SK-N-SH (cell line): ENCODE results near the gene MAX. TPM values are rescaled to one million over a fixed set of nuclear protein-coding genes. Genes with fewer than 3 reads are reported as not detected.

Experiments used
- CTCF ChIA-PET: fragments of 300-600, 350-600 bp; formaldehyde crosslinking; extraction: SDS; loops from one replicate; lab custom pipeline; 2021; lab: Yijun Ruan, JAX
- POLR2A ChIA-PET: fragments of 350-600 bp; sonication (Branson Sonifier 250); formaldehyde crosslinking; extraction: SDS; loops from one replicate; lab custom pipeline; 2020; ENCODE audit warnings: antibody characterized with exemption, inconsistent platforms; lab: Yijun Ruan, JAX
- DNase-seq: peaks from one replicate; pipeline ENCODE4 v3.0.0; 2012
- H2AFZ ChIP-seq: fragments of 200-600 bp; sonication (generic); 2 replicates; pipeline ENCODE4 v1.8.1; 2016; ENCODE audit warnings: antibody characterized with exemption, mild to moderate bottlenecking, low read depth
- H3F3A ChIP-seq: fragments of 200-600 bp; sonication (generic); replicated peaks from 2 replicates; pipeline ENCODE3; 2016; ENCODE audit warnings: antibody characterized with exemption, mild to moderate bottlenecking; ENCODE audit not compliant: insufficient read depth
- H3K27ac ChIP-seq, 2 experiments: fragments of 200-500 bp in 1 of 2; fragments of 200-600 bp in 1 of 2; sonication (Bioruptor generic) in 1 of 2; sonication (generic), shearing (Covaris generic) in 1 of 2; 2 replicates each; pipeline versions ENCODE4 v1.5.1 to v1.6.1; 2014 to 2016; ENCODE audit warnings: low read depth in 2 of 2, inconsistent platforms in 1 of 2, low read length in 1 of 2, mild to moderate bottlenecking in 1 of 2, mixed read lengths in 1 of 2
- H3K27me3 ChIP-seq: fragments of 200-600 bp; sonication (generic), shearing (Covaris generic); 2 replicates; pipeline ENCODE4 v1.6.1; 2016; ENCODE audit warnings: mixed run types; ENCODE audit not compliant: insufficient read depth
- H3K36me3 ChIP-seq, 2 experiments: fragments of 200-500 bp in 1 of 2; fragments of 200-600 bp in 1 of 2; sonication (Bioruptor generic) in 1 of 2; sonication (generic) in 1 of 2; replicated peaks in 1 of 2; 2 replicates each; pipeline versions ENCODE3 to v1.5.1; 2014 to 2016; ENCODE audit warnings: low read length in 1 of 2, mild to moderate bottlenecking in 1 of 2; ENCODE audit not compliant: insufficient read depth in 2 of 2, control insufficient read depth in 1 of 2
- H3K4me1 ChIP-seq, 2 experiments: fragments of 200-500 bp in 1 of 2; fragments of 200-600 bp in 1 of 2; sonication (Bioruptor generic) in 1 of 2; sonication (generic), shearing (Covaris generic) in 1 of 2; 2 replicates each; pipeline versions ENCODE4 v1.5.1 to v1.6.1; 2014 to 2016; ENCODE audit warnings: low read depth in 1 of 2, low read length in 1 of 2, mixed run types in 1 of 2; ENCODE audit not compliant: insufficient read depth in 2 of 2, control insufficient read depth in 1 of 2
- H3K4me2 ChIP-seq: fragments of 200-600 bp; sonication (generic), shearing (Covaris generic); 2 replicates; pipeline ENCODE4 v1.6.1; 2017; ENCODE audit warnings: mixed run types
- H3K4me3 ChIP-seq, 2 experiments: fragments of 200-500 bp in 1 of 2; fragments of 200-600 bp in 1 of 2; sonication (Bioruptor generic) in 1 of 2; sonication (generic), shearing (Covaris generic) in 1 of 2; 2 replicates each; pipeline versions ENCODE4 v1.5.1 to v1.8.1; 2014 to 2016; ENCODE audit warnings: low read depth in 2 of 2, inconsistent platforms in 1 of 2, low read length in 1 of 2, mild to moderate bottlenecking in 1 of 2, mixed read lengths in 1 of 2, moderate library complexity in 1 of 2
- H3K79me2 ChIP-seq: fragments of 200-600 bp; sonication (generic); 2 replicates; pipeline ENCODE4 v1.8.1; 2017; ENCODE audit warnings: mild to moderate bottlenecking; ENCODE audit not compliant: insufficient read depth
- H3K9ac ChIP-seq: fragments of 200-600 bp; sonication (generic); 2 replicates; pipeline ENCODE4 v1.6.1; 2017; ENCODE audit warnings: mixed run types
- H3K9me2 ChIP-seq: fragments of 200-600 bp; sonication (generic); 2 replicates; pipeline ENCODE4 v1.6.1; 2017; ENCODE audit warnings: mixed run types
- H3K9me3 ChIP-seq: fragments of 200-600 bp; sonication (generic); 2 replicates; pipeline ENCODE4 v1.6.1; 2017; ENCODE audit warnings: mixed run types, mild to moderate bottlenecking, moderate library complexity
- H4K20me1 ChIP-seq: fragments of 200-600 bp; sonication (generic); 2 replicates; pipeline ENCODE4 v1.6.1; 2017; ENCODE audit warnings: mild to moderate bottlenecking, mixed run types; ENCODE audit not compliant: insufficient read depth
- EZH2phosphoT487 ChIP-seq: fragments of 200-600 bp; sonication (generic); IDR thresholded peaks from 2 replicates; pipeline ENCODE4 v1.6.1; 2017; ENCODE audit warnings: low read depth, mixed run types, mild to moderate bottlenecking, antibody characterized with exemption, moderate library complexity, borderline replicate concordance
- FOSL2 ChIP-seq: IDR thresholded peaks from 2 replicates; pipeline ENCODE4 v1.4.0; 2012; ENCODE audit warnings: low read depth, mild to moderate bottlenecking, moderate library complexity, borderline replicate concordance
- FOXJ3 ChIP-seq: sonication (generic); formaldehyde crosslinking; IDR thresholded peaks from 2 replicates; pipeline ENCODE4 v1.5.1; 2020; ENCODE audit warnings: mild to moderate bottlenecking, missing genetic modification reagents
- GATA2 ChIP-seq: sonication (generic); formaldehyde crosslinking; IDR thresholded peaks from 2 replicates; pipeline ENCODE4 v1.5.0; 2020; ENCODE audit warnings: mild to moderate bottlenecking, missing genetic modification reagents
- IRF3 ChIP-seq: fragments of 150-350 bp; IDR thresholded peaks from 2 replicates; pipeline ENCODE4 v1.6.1; 2016; ENCODE audit warnings: mild to moderate bottlenecking, low read depth, low read length
- JUND ChIP-seq: IDR thresholded peaks from 2 replicates; pipeline ENCODE4 v1.4.0; 2012
- MEF2A ChIP-seq: IDR thresholded peaks from 2 replicates; pipeline ENCODE4 v1.4.0; 2012; ENCODE audit warnings: low read depth, borderline replicate concordance
- PBX3 ChIP-seq: IDR thresholded peaks from 2 replicates; pipeline ENCODE4; 2012
- SIN3A ChIP-seq: IDR thresholded peaks from 2 replicates; pipeline ENCODE4 v1.6.1; 2012; ENCODE audit warnings: low read depth, mild to moderate bottlenecking, low read length, moderate library complexity, borderline replicate concordance
- SMC3 ChIP-seq: IDR thresholded peaks from 2 replicates; pipeline ENCODE4 v1.6.1; 2012; ENCODE audit warnings: low read depth, low read length, improper control_type of control experiment
- TCF12 ChIP-seq: IDR thresholded peaks from 2 replicates; pipeline ENCODE4 v1.4.0; 2012
- USF1 ChIP-seq: IDR thresholded peaks from 2 replicates; pipeline ENCODE4 v1.4.0; 2012; ENCODE audit warnings: low read depth, borderline replicate concordance
- YY1 ChIP-seq: IDR thresholded peaks from 2 replicates; pipeline ENCODE4 v1.4.0; 2012; ENCODE audit warnings: low read depth, mild to moderate bottlenecking
- ZBTB33 ChIP-seq: IDR thresholded peaks from 2 replicates; pipeline ENCODE4 v1.4.0; 2012; ENCODE audit warnings: low read depth, borderline replicate concordance
- WGBS: methylation state at CpG from one replicate; pipeline ENCODE4 v1.1.6; 2017; ENCODE audit warnings: low lambda C conversion rate; 5-methylcytosine and 5-hydroxymethylcytosine counted together
- polyA plus RNA-seq, 3 experiments: library from polyadenylated mRNA; depleted of rRNA; stranded (reverse); fragments of >200 nt; gene quantifications; 2 replicates each; pipeline ENCODE4 v1.2.3, GENCODE V29; 2012

MAX gene
- polyA plus RNA-seq, 1 of the 3 experiments (the other 2 are of a cell fraction) = 103 TPM

- CTCF ChIA-PET = interaction anchor here (0.9 to 1.2 kb wide), 2 partner anchors 24 to 47 kb away, joined by 3 read pairs; no protein-coding TSS in a partner anchor
- Histone ChIP-seq H3K36me3 (peaks cover 16 to 34% of the 10 kb centered on the region in 2 experiments), H3K9ac (no peak overlapping the region), H3K4me1 (peaks cover 0 to 25% of the 10 kb centered on the region in 2 experiments; a peak in 1 of 4 replicates), H3K79me2 (peaks cover 4% of the 10 kb centered on the region; the same call in 1 of the 2 replicates), H3K4me3 (no peak overlapping the region), H3F3A (peaks cover 3% of the 10 kb centered on the region), H3K27ac (no peak overlapping the region), H3K4me2 (no peak overlapping the region)
- WGBS = 100% methylated on average over 3 of the region's 3 CpGs
- POLR2A ChIA-PET = no interaction called here
- no peak for DNase-seq
- TF ChIP-seq SIN3A = no peak
- no peak for TF ChIP-seq PBX3
- TF ChIP-seq SMC3 = no peak
- TF ChIP-seq JUND = no peak
- no peak for TF ChIP-seq YY1
- no peak for TF ChIP-seq TCF12
- TF ChIP-seq USF1 = no peak
- TF ChIP-seq IRF3 = no peak
- TF ChIP-seq MEF2A = no peak
- TF ChIP-seq ZBTB33 = no peak
- TF ChIP-seq GATA2 (CRISPR knock-in tag) = no peak
- TF ChIP-seq FOSL2 = no peak
- no peak for TF ChIP-seq FOXJ3 (CRISPR knock-in tag)
- no peak for TF ChIP-seq EZH2phosphoT487
- TF ChIP-seq, all 33 proteins: peak for 0
- H3K27me3 ChIP-seq = no peaks in the 10 kb centered on the region
- no peaks in the 10 kb centered on the region for H3K9me2 ChIP-seq
- no peaks in the 10 kb centered on the region for H3K9me3 ChIP-seq
- peaks cover 3% of the 10 kb centered on the region; the same call in 1 of the 2 replicates for H4K20me1 ChIP-seq
- no peak overlapping the region for H2AFZ ChIP-seq
Observed at GRCh38 chr14:65071544-65071943, 30.8 kb downstream of the MAX start.
